HepG2 (cell line): ENCODE results near the gene LMTK2. TPM values are rescaled to one million over a fixed set of nuclear protein-coding genes. Genes with fewer than 3 reads are reported as not detected.

Experiments
- ATAC-seq: fragments of 200-7000 bp; cut with Tn5 transposase; 3 replicates; pipeline ENCODE4 v1.9.1; 2020; ENCODE audit warnings: mild to moderate bottlenecking, moderate library complexity
- BruUV-seq: library from RNA; stranded (reverse); fragments of 400-500 nt; replicated peaks from 2 replicates; lab custom pipeline; 2021; lab: Mats Ljungman, UMichigan
- CTCF ChIA-PET: fragments of 300-600 bp; formaldehyde crosslinking; extraction: SDS; loops from one replicate; lab custom pipeline; 2021; ENCODE audit warnings: low total read pairs, inconsistent platforms, low intra/inter-chr PET ratio; lab: Yijun Ruan, JAX
- POLR2A ChIA-PET: fragments of 350-600 bp; sonication (Branson Sonifier 250); formaldehyde crosslinking; loops from one replicate; lab custom pipeline; 2020; ENCODE audit warnings: antibody characterized with exemption, inconsistent platforms; lab: Yijun Ruan, JAX
- DNase-seq: peaks from one replicate; pipeline ENCODE4 v3.0.0-alpha.2; 2015; ENCODE audit warnings: low spot score
- FAIRE-seq: peaks from 3 replicates; lab custom pipeline; 2011; peaks lifted over from hg19 to GRCh38; lab: Jason Lieb, UNC
- H2AFZ ChIP-seq: one replicate; pipeline ENCODE4 v1.6.1; 2011; ENCODE audit warnings: low read length, inconsistent platforms
- H3K27ac ChIP-seq: fragments of 300-600 bp; 3 replicates; pipeline ENCODE4 v1.8.0; 2011; ENCODE audit warnings: mixed run types, mild to moderate bottlenecking, mixed read lengths, low read length, inconsistent platforms; ENCODE audit not compliant: insufficient read depth; ENCODE audit errors: extremely low read length
- H3K27me3 ChIP-seq, 2 experiments: fragments of 200-600 bp in 1 of 2; 2 replicates in 1 of 2; 3 replicates in 1 of 2; pipeline versions ENCODE4 v1.6.0 to v1.8.0; 2011; ENCODE audit warnings: low read length in 2 of 2, mild to moderate bottlenecking in 2 of 2, moderate library complexity in 2 of 2, inconsistent platforms in 1 of 2; ENCODE audit not compliant: insufficient read depth in 2 of 2, control insufficient read depth in 1 of 2
- H3K36me3 ChIP-seq, 2 experiments: fragments of 200-600 bp in 1 of 2; replicated peaks in 1 of 2; 2 replicates in 1 of 2; 3 replicates in 1 of 2; pipeline versions ENCODE4 v1.5.1 to v1.8.0; 2011; ENCODE audit warnings: low read length in 2 of 2, inconsistent platforms in 1 of 2; ENCODE audit not compliant: insufficient read depth in 2 of 2, control insufficient read depth in 1 of 2
- H3K4me1 ChIP-seq: 2 replicates; pipeline ENCODE4 v1.5.1; 2012; ENCODE audit warnings: low read length, inconsistent platforms; ENCODE audit not compliant: insufficient read depth
- H3K4me2 ChIP-seq: 2 replicates; pipeline ENCODE4 v1.6.0; 2011; ENCODE audit warnings: low read depth, low read length, inconsistent platforms
- H3K4me3 ChIP-seq, 3 experiments: fragments of 200-600 bp in 1 of 3; sonication (generic), shearing (Covaris generic) in 1 of 3; replicated peaks in 1 of 3; 2 replicates each; pipeline ENCODE4 v1.5.1; 2011 to 2016; ENCODE audit warnings: low read length in 3 of 3, inconsistent platforms in 2 of 3, low read depth in 2 of 3, mild to moderate bottlenecking in 2 of 3, control low read depth in 1 of 3, mixed read lengths in 1 of 3; ENCODE audit not compliant: insufficient read depth in 1 of 3
- H3K79me2 ChIP-seq: one replicate; pipeline ENCODE4 v1.6.1; 2011; ENCODE audit warnings: low read length, inconsistent platforms; ENCODE audit not compliant: insufficient read depth
- H3K9ac ChIP-seq: 2 replicates; pipeline ENCODE4 v1.6.0; 2011; ENCODE audit warnings: mild to moderate bottlenecking, low read depth, low read length, inconsistent platforms; ENCODE audit not compliant: insufficient read depth
- H3K9me3 ChIP-seq: 2 replicates; pipeline ENCODE4 v1.5.1; 2012; ENCODE audit warnings: mild to moderate bottlenecking, low read length
- H4K20me1 ChIP-seq: 2 replicates; pipeline ENCODE4 v1.6.0; 2011; ENCODE audit warnings: inconsistent platforms, mild to moderate bottlenecking, low read length, moderate library complexity; ENCODE audit not compliant: insufficient read depth
- CAMTA2 ChIP-seq: sonication (generic); formaldehyde crosslinking; IDR thresholded peaks from 2 replicates; pipeline ENCODE4 v1.4.0; 2020; ENCODE audit warnings: mild to moderate bottlenecking, missing genetic modification reagents, borderline replicate concordance
- HNF4A ChIP-seq: sonication (generic); formaldehyde crosslinking; IDR thresholded peaks from 2 replicates; pipeline ENCODE4 v1.4.0; 2020; ENCODE audit warnings: missing genetic modification reagents
- KAT7 ChIP-seq: IDR thresholded peaks from 2 replicates; pipeline ENCODE4 v1.6.1; 2018; ENCODE audit warnings: borderline replicate concordance, missing compliant biosample characterization
- SIN3A ChIP-seq: IDR thresholded peaks from 2 replicates; pipeline ENCODE4 v1.6.1; 2011; ENCODE audit warnings: low read depth, mild to moderate bottlenecking, control low read depth, low read length, borderline replicate concordance
- WGBS: methylation state at CpG from one replicate; pipeline ENCODE4 v1.1.6; 2017; ENCODE audit warnings: low lambda C conversion rate; 5-methylcytosine and 5-hydroxymethylcytosine counted together
- in situ Hi-C: cut with HindIII; loops from 2 replicates; pipeline ENCODE4 v1.10.0; 2017; ENCODE audit warnings: low pct_unique_long_range_greater_than_20kb; ENCODE audit not compliant: extremely low pct_ligation_motif_present
- intact Hi-C: fragments of 100-400 bp; cut with micrococcal nuclease; formaldehyde crosslinking; loops from one replicate; pipeline ENCODE4 v1.10.0; 2022; ENCODE audit not compliant: unreplicated experiment
- polyA plus RNA-seq, 8 experiments: library from polyadenylated mRNA; depleted of rRNA in 3 of 8; stranded (reverse) in 7 of 8; unstranded in 1 of 8; fragments of >200 nt; fragmentation: Illumina TruSeq in 4 of 8; extraction: Trizol in 4 of 8; gene quantifications; 2 replicates each; pipeline versions ENCODE4 v1.2.1 to v1.2.3, GENCODE V29; 2011 to 2016; ENCODE audit warnings: low read depth in 4 of 8, missing spikeins in 1 of 8, mixed read lengths in 1 of 8; ENCODE audit not compliant: insufficient read depth in 1 of 8
- total RNA-seq, 5 experiments: library from RNA; depleted of rRNA; stranded (reverse); fragments of >200 nt; fragmentation: Illumina TruSeq; extraction: Trizol; gene quantifications; 2 replicates each; pipeline ENCODE4 v1.2.3, GENCODE V29; 2016; ENCODE audit warnings: low read depth in 1 of 5
- TF ChIP-seq, protein P1 (sequence below): sonication (generic); formaldehyde crosslinking; IDR thresholded peaks from 2 replicates; pipeline ENCODE4 v1.4.0; 2020; ENCODE audit warnings: missing genetic modification reagents
- TF ChIP-seq, protein P2 (sequence below): sonication (generic); formaldehyde crosslinking; IDR thresholded peaks from 2 replicates; pipeline ENCODE4 v1.5.1; 2020; ENCODE audit warnings: mild to moderate bottlenecking, missing genetic modification reagents, moderate library complexity
- TF ChIP-seq, protein P3 (sequence below): sonication (generic); formaldehyde crosslinking; IDR thresholded peaks from 2 replicates; pipeline ENCODE4 v1.5.0; 2020; ENCODE audit warnings: missing genetic modification reagents, mild to moderate bottlenecking, borderline replicate concordance

The LMTK2 gene
- total and polyA plus RNA-seq, 2 of the 13 experiments (the other 11 are each of a cell fraction or from before 2014, with no cell fraction given) = 9.5 to 11.7 TPM

DNA sequence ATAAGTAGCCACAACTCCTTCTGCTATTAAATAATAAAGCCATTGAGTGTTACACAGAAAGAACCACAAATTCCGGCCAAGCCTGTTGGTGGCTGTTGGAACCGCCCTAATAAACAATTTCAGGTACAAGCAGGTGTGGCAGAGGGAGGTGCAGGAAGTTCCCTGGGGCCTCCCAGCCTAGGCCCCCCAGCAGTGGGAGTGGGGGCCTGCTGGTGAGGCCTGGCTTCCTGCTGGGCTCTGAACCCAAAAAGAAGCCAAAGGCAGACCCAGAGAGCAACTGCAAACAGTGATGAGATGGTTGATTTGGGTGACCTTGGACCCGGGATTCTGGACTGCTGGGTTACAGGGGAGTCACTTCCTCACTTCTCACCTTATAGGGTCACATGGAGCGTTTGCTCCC lies 21.0 kb upstream of the LMTK2 start:
- ATAC-seq (peak; percentile 56), FAIRE-seq (no peak)

More for the DNA sequence above, 21.0 kb upstream of the LMTK2 start:
- Histone ChIP-seq H3K4me2 (peak overlapping the region; percentile 12; the same call in 1 of the 2 replicates), H3K9ac (no peak overlapping the region), H4K20me1 (no peaks in the 10 kb centered on the region), H3K27ac (no peak overlapping the region), H3K9me3 (no peaks in the 10 kb centered on the region), H3K4me3 (no peak overlapping the region), H3K36me3 (no peaks in the 10 kb centered on the region), H3K27me3 (no peaks in the 10 kb centered on the region; a peak in 1 of 5 replicates), H3K79me2 (no peaks in the 10 kb centered on the region), H3K4me1 (peaks cover 14% of the 10 kb centered on the region), H2AFZ (no peak overlapping the region)
- intact Hi-C loops (loop anchor here (2.0 kb wide), 1 partner anchor 17 kb away; no protein-coding TSS in a partner anchor), in situ Hi-C loops (no loop called here)
- no TSS peak for BruUV-seq
- ChIA-PET CTCF (no interaction called here), POLR2A (no interaction called here)
- DNase-seq = no peak
- TF ChIP-seq CAMTA2 (CRISPR knock-in tag) (no peak), SIN3A (no peak), HNF4A (CRISPR knock-in tag) (0 out of 2 replicates have a peak, but pooled peaks have one; percentile 21), KAT7 (no peak)
- TF ChIP-seq, protein P1, sequence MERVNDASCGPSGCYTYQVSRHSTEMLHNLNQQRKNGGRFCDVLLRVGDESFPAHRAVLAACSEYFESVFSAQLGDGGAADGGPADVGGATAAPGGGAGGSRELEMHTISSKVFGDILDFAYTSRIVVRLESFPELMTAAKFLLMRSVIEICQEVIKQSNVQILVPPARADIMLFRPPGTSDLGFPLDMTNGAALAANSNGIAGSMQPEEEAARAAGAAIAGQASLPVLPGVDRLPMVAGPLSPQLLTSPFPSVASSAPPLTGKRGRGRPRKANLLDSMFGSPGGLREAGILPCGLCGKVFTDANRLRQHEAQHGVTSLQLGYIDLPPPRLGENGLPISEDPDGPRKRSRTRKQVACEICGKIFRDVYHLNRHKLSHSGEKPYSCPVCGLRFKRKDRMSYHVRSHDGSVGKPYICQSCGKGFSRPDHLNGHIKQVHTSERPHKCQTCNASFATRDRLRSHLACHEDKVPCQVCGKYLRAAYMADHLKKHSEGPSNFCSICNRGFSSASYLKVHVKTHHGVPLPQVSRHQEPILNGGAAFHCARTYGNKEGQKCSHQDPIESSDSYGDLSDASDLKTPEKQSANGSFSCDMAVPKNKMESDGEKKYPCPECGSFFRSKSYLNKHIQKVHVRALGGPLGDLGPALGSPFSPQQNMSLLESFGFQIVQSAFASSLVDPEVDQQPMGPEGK (CRISPR knock-in tag) = peak; percentile 74
- TF ChIP-seq, protein P2, sequence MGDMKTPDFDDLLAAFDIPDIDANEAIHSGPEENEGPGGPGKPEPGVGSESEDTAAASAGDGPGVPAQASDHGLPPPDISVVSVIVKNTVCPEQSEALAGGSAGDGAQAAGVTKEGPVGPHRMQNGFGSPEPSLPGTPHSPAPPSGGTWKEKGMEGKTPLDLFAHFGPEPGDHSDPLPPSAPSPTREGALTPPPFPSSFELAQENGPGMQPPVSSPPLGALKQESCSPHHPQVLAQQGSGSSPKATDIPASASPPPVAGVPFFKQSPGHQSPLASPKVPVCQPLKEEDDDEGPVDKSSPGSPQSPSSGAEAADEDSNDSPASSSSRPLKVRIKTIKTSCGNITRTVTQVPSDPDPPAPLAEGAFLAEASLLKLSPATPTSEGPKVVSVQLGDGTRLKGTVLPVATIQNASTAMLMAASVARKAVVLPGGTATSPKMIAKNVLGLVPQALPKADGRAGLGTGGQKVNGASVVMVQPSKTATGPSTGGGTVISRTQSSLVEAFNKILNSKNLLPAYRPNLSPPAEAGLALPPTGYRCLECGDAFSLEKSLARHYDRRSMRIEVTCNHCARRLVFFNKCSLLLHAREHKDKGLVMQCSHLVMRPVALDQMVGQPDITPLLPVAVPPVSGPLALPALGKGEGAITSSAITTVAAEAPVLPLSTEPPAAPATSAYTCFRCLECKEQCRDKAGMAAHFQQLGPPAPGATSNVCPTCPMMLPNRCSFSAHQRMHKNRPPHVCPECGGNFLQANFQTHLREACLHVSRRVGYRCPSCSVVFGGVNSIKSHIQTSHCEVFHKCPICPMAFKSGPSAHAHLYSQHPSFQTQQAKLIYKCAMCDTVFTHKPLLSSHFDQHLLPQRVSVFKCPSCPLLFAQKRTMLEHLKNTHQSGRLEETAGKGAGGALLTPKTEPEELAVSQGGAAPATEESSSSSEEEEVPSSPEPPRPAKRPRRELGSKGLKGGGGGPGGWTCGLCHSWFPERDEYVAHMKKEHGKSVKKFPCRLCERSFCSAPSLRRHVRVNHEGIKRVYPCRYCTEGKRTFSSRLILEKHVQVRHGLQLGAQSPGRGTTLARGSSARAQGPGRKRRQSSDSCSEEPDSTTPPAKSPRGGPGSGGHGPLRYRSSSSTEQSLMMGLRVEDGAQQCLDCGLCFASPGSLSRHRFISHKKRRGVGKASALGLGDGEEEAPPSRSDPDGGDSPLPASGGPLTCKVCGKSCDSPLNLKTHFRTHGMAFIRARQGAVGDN (CRISPR knock-in tag) = peak; percentile 24
- TF ChIP-seq, protein P3, sequence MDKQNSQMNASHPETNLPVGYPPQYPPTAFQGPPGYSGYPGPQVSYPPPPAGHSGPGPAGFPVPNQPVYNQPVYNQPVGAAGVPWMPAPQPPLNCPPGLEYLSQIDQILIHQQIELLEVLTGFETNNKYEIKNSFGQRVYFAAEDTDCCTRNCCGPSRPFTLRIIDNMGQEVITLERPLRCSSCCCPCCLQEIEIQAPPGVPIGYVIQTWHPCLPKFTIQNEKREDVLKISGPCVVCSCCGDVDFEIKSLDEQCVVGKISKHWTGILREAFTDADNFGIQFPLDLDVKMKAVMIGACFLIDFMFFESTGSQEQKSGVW (CRISPR knock-in tag) = no peak
- WGBS = 25% methylated on average over 2 of the region's 4 CpGs
